HCT116 (cell line): ENCODE measurements around the gene C9orf57. TPM values are rescaled to one million over a fixed set of nuclear protein-coding genes. Genes with fewer than 3 reads are reported as not detected.

Experiments used
- ATAC-seq: fragments of 200-7000 bp; cut with Tn5 transposase; 2 replicates; pipeline ENCODE4 v1.9.1; 2020; ENCODE audit warnings: mild to moderate bottlenecking, moderate library complexity
- BruUV-seq: library from RNA; stranded (reverse); fragments of 400-500 nt; replicated peaks from 2 replicates; lab custom pipeline; 2021; lab: Mats Ljungman, UMichigan
- CTCF ChIA-PET: fragments of 300-600 bp; sonication (Branson Sonifier 250); formaldehyde crosslinking; loops from one replicate; lab custom pipeline; 2021; ENCODE audit warnings: antibody characterized with exemption; lab: Charles Lee
- POLR2A ChIA-PET: fragments of 300-600, 350-600 bp; sonication (Branson Sonifier 250); formaldehyde crosslinking; loops from one replicate; lab custom pipeline; 2021; ENCODE audit warnings: antibody characterized with exemption; lab: Charles Lee
- RAD21 ChIA-PET, 2 experiments: fragments of 300-600 bp; sonication (Branson Sonifier 250); formaldehyde crosslinking; loops; one replicate each; lab custom pipeline; 2023; ENCODE audit warnings: low total read pairs in 2 of 2; ENCODE audit not compliant: uncharacterized antibody in 2 of 2, unreplicated experiment in 2 of 2, low non-redundant PET in 1 of 2; lab: Charles Lee
- DNase-seq: peaks from one replicate; pipeline ENCODE4 v3.0.0-alpha.2; 2010; ENCODE audit warnings: low read depth, low spot score
- H2AFZ ChIP-seq: fragments of 200-600 bp; shearing (Covaris generic), sonication (generic); 2 replicates; pipeline ENCODE4 v1.6.1; 2017; ENCODE audit warnings: low read depth, mixed run types, mixed read lengths, antibody characterized with exemption, low read length; ENCODE audit not compliant: poor library complexity, severe bottlenecking
- H3K27ac ChIP-seq: 2 replicates; pipeline ENCODE4 v1.5.1; 2012; ENCODE audit warnings: low read depth, low read length
- H3K27me3 ChIP-seq: fragments of 200-600 bp; sonication (generic); 2 replicates; pipeline ENCODE4 v1.6.1; 2016; ENCODE audit warnings: mixed run types, low read length, mixed read lengths; ENCODE audit not compliant: insufficient read depth
- H3K36me3 ChIP-seq, 2 experiments: fragments of 200-500 bp in 1 of 2; fragments of 200-600 bp in 1 of 2; sonication (Bioruptor generic) in 1 of 2; sonication (generic) in 1 of 2; 2 replicates each; pipeline versions ENCODE4 v1.5.1 to v1.6.1; 2014 to 2016; ENCODE audit warnings: low read length in 2 of 2, inconsistent platforms in 1 of 2, mixed read lengths in 1 of 2, mixed run types in 1 of 2; ENCODE audit not compliant: insufficient read depth in 2 of 2, control insufficient read depth in 1 of 2
- H3K4me1 ChIP-seq, 2 experiments: fragments of 200-600 bp in 1 of 2; sonication (generic) in 1 of 2; 2 replicates each; pipeline versions ENCODE4 v1.5.1 to v1.6.1; 2012 to 2017; ENCODE audit warnings: low read length in 2 of 2, inconsistent platforms in 1 of 2, mild to moderate bottlenecking in 1 of 2, mixed read lengths in 1 of 2, mixed run types in 1 of 2, moderate library complexity in 1 of 2; ENCODE audit not compliant: insufficient read depth in 2 of 2, control insufficient read depth in 1 of 2
- H3K4me2 ChIP-seq: fragments of 200-600 bp; sonication (generic); 2 replicates; pipeline ENCODE4 v1.6.1; 2017; ENCODE audit warnings: mixed run types, low read length, mixed read lengths
- H3K4me3 ChIP-seq, 2 experiments: fragments of 200-600 bp in 1 of 2; sonication (generic) in 1 of 2; replicated peaks in 1 of 2; 2 replicates each; pipeline ENCODE4 v1.5.1; 2011 to 2016; ENCODE audit warnings: low read length in 2 of 2, control low read depth in 1 of 2, low read depth in 1 of 2, mild to moderate bottlenecking in 1 of 2, mixed read lengths in 1 of 2, mixed run types in 1 of 2
- H3K79me2 ChIP-seq: fragments of 200-600 bp; sonication (generic); 2 replicates; pipeline ENCODE4 v1.6.1; 2017; ENCODE audit warnings: mild to moderate bottlenecking, mixed run types, low read length, moderate library complexity, mixed read lengths; ENCODE audit not compliant: insufficient read depth
- H3K9ac ChIP-seq: fragments of 200-600 bp; sonication (generic); 2 replicates; pipeline ENCODE4 v1.6.1; 2016; ENCODE audit warnings: low read length, mixed read lengths
- H3K9me2 ChIP-seq: fragments of 200-600 bp; sonication (generic), shearing (Covaris generic); 2 replicates; pipeline ENCODE4 v1.6.1; 2017; ENCODE audit warnings: mixed run types, mild to moderate bottlenecking, moderate library complexity; ENCODE audit not compliant: insufficient read depth
- H3K9me3 ChIP-seq, 2 experiments: fragments of 200-500 bp in 1 of 2; fragments of 200-600 bp in 1 of 2; sonication (Bioruptor generic) in 1 of 2; sonication (generic) in 1 of 2; 2 replicates each; pipeline ENCODE4 v1.6.1; 2014 to 2017; ENCODE audit warnings: low read length in 2 of 2, mixed read lengths in 2 of 2, inconsistent platforms in 1 of 2, low read depth in 1 of 2, mild to moderate bottlenecking in 1 of 2, mixed run types in 1 of 2, moderate library complexity in 1 of 2; ENCODE audit not compliant: control insufficient read depth in 1 of 2, insufficient read depth in 1 of 2
- H4K20me1 ChIP-seq: fragments of 200-600 bp; sonication (generic), shearing (Covaris generic); 2 replicates; pipeline ENCODE4 v1.6.1; 2017; ENCODE audit warnings: mixed run types, mild to moderate bottlenecking, moderate library complexity; ENCODE audit not compliant: insufficient read depth
- ATF3 ChIP-seq: IDR thresholded peaks from 2 replicates; pipeline ENCODE4 v1.6.1; 2012
- CEBPB ChIP-seq: IDR thresholded peaks from 2 replicates; pipeline ENCODE4 v1.6.1; 2012; ENCODE audit warnings: low read depth
- CTCF ChIP-seq, 3 experiments: fragments of 200-600 bp in 1 of 3; sonication (generic) in 1 of 3; IDR thresholded peaks in 2 of 3; conservative IDR thresholded peaks in 1 of 3; 2 replicates each; pipeline ENCODE4 v1.5.1; 2012 to 2017; ENCODE audit warnings: low read depth in 2 of 3, low read length in 2 of 3, antibody characterized with exemption in 1 of 3, borderline replicate concordance in 1 of 3, control low read depth in 1 of 3, mild to moderate bottlenecking in 1 of 3, mixed read lengths in 1 of 3, mixed run types in 1 of 3, moderate library complexity in 1 of 3; ENCODE audit not compliant: insufficient read depth in 1 of 3
- EGR1 ChIP-seq: IDR thresholded peaks from 2 replicates; pipeline ENCODE4 v1.6.1; 2012; ENCODE audit warnings: low read depth
- ELF1 ChIP-seq: IDR thresholded peaks from 2 replicates; pipeline ENCODE4 v1.6.1; 2012; ENCODE audit warnings: low read depth, borderline replicate concordance
- FOSL1 ChIP-seq: IDR thresholded peaks from 2 replicates; pipeline ENCODE4 v1.6.1; 2012; ENCODE audit warnings: low read depth
- JUND ChIP-seq: IDR thresholded peaks from 2 replicates; pipeline ENCODE4 v1.6.1; 2012
- MAX ChIP-seq: IDR thresholded peaks from 2 replicates; pipeline ENCODE4 v1.6.1; 2012
- POLR2A ChIP-seq: IDR thresholded peaks from 2 replicates; pipeline ENCODE4 v1.7.0; 2011; ENCODE audit warnings: borderline replicate concordance; ENCODE audit not compliant: insufficient read depth, insufficient read length; ENCODE audit errors: extremely low read depth
- POLR2AphosphoS5 ChIP-seq: IDR thresholded peaks from 2 replicates; pipeline ENCODE4 v1.6.1; 2011; ENCODE audit warnings: mild to moderate bottlenecking, low read depth, low read length, moderate library complexity
- RAD21 ChIP-seq: IDR thresholded peaks from 2 replicates; pipeline ENCODE4 v1.6.1; 2012; ENCODE audit warnings: low read depth, mild to moderate bottlenecking
- SIN3A ChIP-seq: IDR thresholded peaks from 2 replicates; pipeline ENCODE4 v1.6.1; 2012; ENCODE audit warnings: low read depth
- SP1 ChIP-seq: IDR thresholded peaks from 2 replicates; pipeline ENCODE4 v1.6.1; 2012; ENCODE audit warnings: low read depth
- SRF ChIP-seq: IDR thresholded peaks from 2 replicates; pipeline ENCODE4 v1.6.1; 2012; ENCODE audit warnings: low read depth
- TCF7L2 ChIP-seq: IDR thresholded peaks from 2 replicates; pipeline ENCODE4 v1.7.0; 2011; ENCODE audit warnings: borderline replicate concordance, inconsistent platforms; ENCODE audit not compliant: insufficient read depth, insufficient read length; ENCODE audit errors: extremely low read depth
- YY1 ChIP-seq: IDR thresholded peaks from 2 replicates; pipeline ENCODE4 v1.6.1; 2011; ENCODE audit warnings: low read length, low read depth, moderate library complexity, mild to moderate bottlenecking; ENCODE audit not compliant: insufficient replicate concordance; ENCODE audit errors: extremely low read depth
- ZNF274 ChIP-seq: fragments of 200-500 bp; sonication (Bioruptor generic); IDR thresholded peaks from 2 replicates; pipeline ENCODE4 v1.6.1; 2014; ENCODE audit warnings: mild to moderate bottlenecking, low read depth, low read length, inconsistent platforms
- intact Hi-C: fragments of 100-400 bp; cut with micrococcal nuclease; formaldehyde crosslinking; loops from 2 replicates; pipeline ENCODE4 v1.10.0; 2022
- total RNA-seq: library from RNA; stranded (reverse); gene quantifications from one replicate; pipeline ENCODE4 v1.2.1, GENCODE V29; 2021; ENCODE audit not compliant: unreplicated experiment

The C9orf57 gene
- total RNA-seq, 1 experiment from 2014 or later = not detected

GRCh38 chr9:72013292-72013760, 47.1 kb downstream of the C9orf57 start:
- H3K9ac ChIP-seq = no peak overlapping the region
- H3K27ac ChIP-seq = no peak overlapping the region
- intact Hi-C loops = no loop called here
- DNase-seq = no peak
- H3K36me3 ChIP-seq = no peaks in the 10 kb centered on the region
- no peaks in the 10 kb centered on the region for H3K27me3 ChIP-seq
- BruUV-seq = no TSS peak
- H3K79me2 ChIP-seq = no peaks in the 10 kb centered on the region
- H3K9me3 ChIP-seq = no peaks in the 10 kb centered on the region
- no peak overlapping the region for H2AFZ ChIP-seq
- CTCF ChIA-PET = interaction anchor here (1.7 kb wide), 1 partner anchor 12 kb away, joined by 5 read pairs; no protein-coding TSS in a partner anchor
- POLR2A ChIA-PET = no interaction called here
- TF ChIP-seq EGR1 (no peak), TCF7L2 (no peak)
- TF ChIP-seq, all 23 proteins: peak for 0
- Histone ChIP-seq H3K4me1 (peaks cover 3 to 10% of the 10 kb centered on the region in 2 experiments; a peak in 2 of 4 replicates), H3K9me2 (no peaks in the 10 kb centered on the region), H3K4me3 (no peak overlapping the region), H4K20me1 (no peaks in the 10 kb centered on the region), H3K4me2 (no peak overlapping the region)
- ATAC-seq = no peak
- RAD21 ChIA-PET = no interaction called here

GRCh38 chr9:72012646-72013045, 47.8 kb downstream of the C9orf57 start:
- Histone ChIP-seq H3K4me1 (peaks cover 3 to 10% of the 10 kb centered on the region in 2 experiments; a peak in 2 of 4 replicates), H3K79me2 (no peaks in the 10 kb centered on the region), H3K27ac (no peak overlapping the region), H4K20me1 (no peaks in the 10 kb centered on the region), H2AFZ (no peak overlapping the region), H3K36me3 (no peaks in the 10 kb centered on the region), H3K9ac (no peak overlapping the region), H3K4me3 (no peak overlapping the region), H3K27me3 (no peaks in the 10 kb centered on the region), H3K9me2 (no peaks in the 10 kb centered on the region), H3K9me3 (no peaks in the 10 kb centered on the region), H3K4me2 (no peak overlapping the region)
- intact Hi-C loops = no loop called here
- ChIA-PET POLR2A (no interaction called here), CTCF (interaction anchor here (1.7 kb wide), 1 partner anchor 12 kb away, joined by 5 read pairs; no protein-coding TSS in a partner anchor), RAD21 (no interaction called here)
- BruUV-seq = no TSS peak
- DNase-seq (no peak), ATAC-seq (no peak)
- TF ChIP-seq POLR2A = no peak
- no peak for TF ChIP-seq CEBPB
- no peak for TF ChIP-seq JUND
- no peak for TF ChIP-seq TCF7L2
- TF ChIP-seq ELF1 = no peak
- TF ChIP-seq ZNF274 = no peak
- no peak for TF ChIP-seq RAD21
- no peak for TF ChIP-seq SP1
- TF ChIP-seq YY1 = no peak
- no peak for TF ChIP-seq ATF3
- TF ChIP-seq FOSL1 = no peak
- no peak for TF ChIP-seq SRF
- no peak for TF ChIP-seq POLR2AphosphoS5
- no peak for TF ChIP-seq SIN3A
- TF ChIP-seq MAX = no peak
- TF ChIP-seq CTCF (IDR thresholded peaks at IDR 0.05 in 2 of 3, conservative IDR thresholded peaks at IDR 0.05 in 1 of 3; ENCODE audit: borderline replicate concordance in 1 of 3, insufficient read depth in 1 of 3, low read depth in 2 of 3, low read length in 2 of 3) = no peak
